HG02623 (cell line): ENCODE data around the gene RIMBP2.

Experiments used
- ATAC-seq: cut with Tn5 transposase; IDR thresholded peaks from one replicate; pipeline ENCODE4 v1.9.1; 2021; ENCODE audit warnings: moderate library complexity; ENCODE audit not compliant: unreplicated experiment

The RIMBP2 gene

DNA sequence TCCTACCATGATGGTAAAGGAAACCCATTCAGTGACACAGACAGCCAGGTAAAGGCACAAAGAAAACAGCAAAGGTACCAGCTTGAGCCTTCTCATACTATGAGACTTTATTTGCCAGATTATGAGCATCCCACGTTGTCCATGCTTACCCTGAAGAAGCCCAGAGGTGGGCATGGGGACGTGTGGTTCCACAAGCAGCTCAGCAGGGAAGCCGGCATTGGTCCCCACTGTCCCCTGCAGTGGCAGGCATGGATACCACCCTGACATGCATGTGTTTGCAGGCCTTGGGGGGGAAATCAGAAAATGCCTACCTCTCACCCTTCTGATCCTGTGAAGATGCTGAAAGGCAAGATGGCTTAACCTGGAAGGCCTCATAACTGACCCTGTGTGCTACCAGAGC is 195.3 kb downstream of the RIMBP2 start:
- ATAC-seq, result no peak

DNA sequence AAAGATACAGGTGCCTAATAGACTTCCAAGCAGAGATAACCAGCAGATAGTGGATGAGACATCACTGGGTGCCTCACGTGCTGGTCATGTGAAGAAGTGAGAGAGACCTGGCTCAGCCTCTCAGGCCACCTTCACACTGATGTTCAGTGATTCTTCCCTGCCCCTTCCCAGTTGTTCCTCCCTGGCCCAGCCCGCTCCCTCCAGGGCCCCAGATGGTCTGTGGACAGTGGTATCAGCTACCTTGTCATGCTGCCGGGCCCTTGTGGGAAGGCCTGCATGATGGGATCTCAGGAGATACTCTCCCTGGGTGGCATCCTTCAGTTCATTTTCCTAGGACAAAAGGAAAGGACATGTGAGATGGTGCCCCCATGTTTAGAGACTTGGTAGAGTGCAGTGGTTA is 198.5 kb downstream of the RIMBP2 start:
- no peak for ATAC-seq

DNA sequence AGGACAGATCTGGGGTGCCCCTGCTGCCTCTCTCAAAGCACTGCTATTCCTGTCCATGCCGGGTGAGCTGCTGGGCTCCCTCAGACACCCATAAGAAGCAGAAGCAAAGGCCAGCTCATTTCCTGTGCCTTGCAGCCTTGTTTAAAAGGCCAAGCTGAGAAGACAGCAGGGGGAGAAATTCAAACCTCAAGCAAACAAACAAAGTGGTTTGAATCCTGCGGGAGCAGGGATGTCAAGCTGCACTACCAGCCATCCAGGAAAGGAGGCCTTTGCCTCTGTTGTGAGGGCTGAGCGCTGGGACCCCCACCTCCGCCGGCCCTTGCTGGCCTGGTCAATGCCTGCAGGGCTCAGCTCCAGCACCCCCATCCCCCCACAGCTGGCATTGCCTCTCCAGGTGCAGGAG is 201.9 kb downstream of the RIMBP2 start:
- ATAC-seq, result no peak

DNA sequence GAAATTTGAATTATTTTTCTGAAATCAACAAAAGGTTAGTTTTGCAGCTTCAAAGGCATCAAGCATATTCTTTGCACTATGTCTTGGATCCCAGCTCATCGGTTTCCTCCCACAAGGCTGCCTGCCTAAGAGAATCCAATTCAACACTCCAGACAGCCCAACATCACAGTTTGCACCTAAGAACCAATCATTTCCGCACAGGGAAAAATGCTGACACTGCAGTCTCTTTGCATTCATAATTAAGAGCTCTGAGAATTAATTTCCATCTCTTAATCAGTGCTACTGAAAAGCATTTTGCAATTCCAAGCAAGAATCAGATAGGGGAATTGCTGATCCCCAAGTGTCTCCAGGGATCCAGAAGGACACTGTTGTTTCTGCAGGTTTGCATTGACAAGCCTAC is 202.5 kb downstream of the RIMBP2 start:
- no peak for ATAC-seq

DNA sequence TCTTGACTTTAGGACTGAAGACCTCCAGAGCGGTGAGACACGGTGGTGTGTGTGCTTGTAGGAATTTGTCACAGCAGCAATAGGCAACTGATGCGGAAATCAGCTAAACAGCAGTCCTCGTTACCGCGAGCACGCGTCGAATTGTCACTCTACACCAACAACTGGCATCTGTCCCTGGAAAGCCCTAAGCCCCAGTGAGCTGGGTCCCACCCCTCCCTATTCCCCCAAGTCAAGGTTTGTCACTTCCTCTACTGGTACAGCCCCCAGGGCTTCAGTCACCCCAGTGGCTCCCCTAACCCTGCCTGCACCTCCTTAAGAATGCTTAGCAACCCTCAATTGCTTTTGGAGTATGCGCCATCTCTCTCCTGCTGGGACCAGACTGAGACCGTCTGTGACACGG is 204.8 kb downstream of the RIMBP2 start:
- no peak for ATAC-seq

DNA sequence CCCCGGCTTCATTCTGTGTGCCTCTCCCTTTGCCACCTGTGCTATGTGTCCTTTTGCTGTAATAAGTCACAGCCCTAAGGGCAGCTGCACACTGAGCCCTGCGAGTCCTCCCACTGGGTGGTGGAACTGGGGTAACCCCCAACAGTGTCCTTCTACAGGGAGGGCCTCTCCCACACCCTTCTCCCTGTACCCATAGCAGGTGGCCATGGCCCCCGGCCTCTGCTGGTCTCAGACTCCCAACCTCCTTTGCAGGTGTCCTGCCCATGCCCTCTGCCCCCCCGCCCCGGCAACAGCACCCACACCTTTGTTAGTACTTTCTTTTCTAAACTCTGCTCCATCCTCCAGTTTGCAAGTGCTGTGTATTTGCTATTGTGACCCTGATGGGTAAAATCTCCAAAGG is 206.6 kb downstream of the RIMBP2 start:
- no peak for ATAC-seq

DNA sequence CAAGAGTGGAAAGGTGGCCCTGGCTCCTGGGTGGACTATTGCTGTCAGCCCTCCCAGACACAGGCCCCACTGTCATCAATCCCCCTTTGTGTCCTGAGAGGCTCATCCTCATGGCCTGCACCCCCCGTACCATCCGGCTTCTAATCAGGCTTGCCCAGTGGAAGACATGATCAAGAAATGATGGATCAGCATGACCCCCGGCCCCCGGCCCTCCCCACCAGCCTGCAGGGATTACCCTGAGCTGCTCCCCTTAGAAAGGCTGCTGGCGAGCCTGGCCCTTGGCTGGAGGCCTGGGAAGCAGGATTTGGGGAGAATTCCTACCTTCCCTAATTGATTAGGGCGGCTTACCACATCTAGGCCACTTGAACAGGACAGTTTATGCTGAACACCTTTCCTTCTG is 207.3 kb downstream of the RIMBP2 start:
- ATAC-seq, result no peak

DNA sequence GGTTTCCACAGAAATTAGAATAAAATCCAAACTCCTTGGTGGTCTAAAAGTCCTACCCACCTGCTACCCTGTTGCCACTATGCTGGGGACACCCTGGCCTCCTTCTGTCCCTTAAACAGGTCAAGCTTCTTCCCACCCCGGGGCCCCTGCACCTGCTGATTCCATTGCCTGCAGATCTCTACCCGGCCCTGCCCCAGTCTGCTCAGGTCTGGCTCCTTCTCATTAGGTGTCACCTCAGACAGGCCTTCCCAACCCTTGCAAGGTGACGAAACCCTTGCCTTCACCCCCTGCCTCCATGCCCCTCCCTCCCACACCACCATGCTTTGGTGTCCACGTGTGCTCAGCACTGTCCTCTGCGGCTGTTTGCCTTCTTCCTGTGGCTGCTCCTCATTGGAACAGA is 207.8 kb downstream of the RIMBP2 start:
- ATAC-seq, result no peak

DNA sequence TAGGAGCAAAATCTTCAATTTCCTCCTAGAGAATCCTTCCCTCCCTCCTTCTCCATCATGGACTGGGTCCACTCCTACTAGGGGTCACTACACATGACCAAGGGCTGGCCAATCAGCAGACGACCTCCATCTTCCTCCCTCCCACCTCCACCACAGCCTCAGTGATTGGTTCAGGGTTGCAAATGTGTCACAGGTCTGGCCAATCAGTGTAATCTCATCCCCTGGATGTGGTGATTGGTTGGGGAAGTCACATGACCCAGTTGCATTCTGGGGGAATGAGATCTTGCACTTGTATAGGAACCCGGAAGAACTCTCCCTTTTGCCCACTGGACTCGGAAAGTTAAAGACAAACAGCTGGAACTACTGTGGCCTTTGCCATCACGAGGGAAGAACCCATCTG is 209.3 kb downstream of the RIMBP2 start:
- ATAC-seq, result no peak

DNA sequence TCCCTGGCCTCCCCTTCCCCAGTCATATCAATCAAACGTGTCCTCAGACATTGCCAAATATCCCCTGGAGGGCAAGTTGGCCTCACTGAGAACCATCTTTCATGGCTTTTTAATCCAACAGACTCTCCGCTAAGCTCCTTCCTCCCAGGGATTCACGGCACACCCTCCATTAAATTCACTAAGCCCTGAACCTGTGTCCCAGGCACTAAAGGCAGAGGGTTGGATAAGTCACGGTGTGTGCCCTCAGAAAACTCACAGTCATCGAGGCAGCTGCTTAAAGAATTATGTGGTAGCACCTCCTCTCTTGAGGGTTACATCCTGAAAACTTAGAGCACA is 211.3 kb downstream of the RIMBP2 start:
- ATAC-seq, result no peak

DNA sequence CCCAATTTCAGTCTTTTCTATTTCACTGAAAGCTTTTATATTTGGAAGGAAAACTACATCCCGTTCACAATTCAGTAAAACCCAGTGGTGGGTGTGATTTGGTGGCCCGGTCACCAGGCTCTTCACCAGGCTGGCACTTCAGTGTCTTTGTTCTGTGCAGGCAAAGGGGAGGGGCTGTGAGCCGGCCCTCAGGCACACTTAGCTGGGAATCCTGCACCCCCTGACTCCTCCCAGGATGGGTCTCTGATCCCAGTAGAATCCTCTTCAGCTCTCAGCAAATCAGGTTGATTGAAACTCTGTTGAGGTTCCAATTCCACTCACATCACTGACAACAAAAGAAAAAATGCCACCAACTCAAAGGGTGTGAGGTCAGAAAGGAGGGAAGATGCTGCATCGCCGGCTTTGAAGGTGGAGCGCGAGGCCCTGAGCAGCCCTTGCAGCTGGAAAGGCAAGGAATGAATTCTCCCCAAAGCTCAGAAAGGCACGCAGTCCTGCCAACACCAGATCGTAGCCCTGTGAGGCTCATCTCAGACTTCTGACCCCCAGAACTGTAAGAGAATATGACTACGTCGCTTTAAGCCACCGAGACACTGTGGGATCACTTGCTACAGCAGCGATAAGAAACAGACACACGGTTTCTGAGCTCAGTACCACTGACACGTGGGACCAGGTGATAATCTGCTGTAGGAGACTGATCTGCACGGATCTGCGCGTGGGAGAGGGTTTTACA is 211.8 kb downstream of the RIMBP2 start:
- no peak for ATAC-seq

DNA sequence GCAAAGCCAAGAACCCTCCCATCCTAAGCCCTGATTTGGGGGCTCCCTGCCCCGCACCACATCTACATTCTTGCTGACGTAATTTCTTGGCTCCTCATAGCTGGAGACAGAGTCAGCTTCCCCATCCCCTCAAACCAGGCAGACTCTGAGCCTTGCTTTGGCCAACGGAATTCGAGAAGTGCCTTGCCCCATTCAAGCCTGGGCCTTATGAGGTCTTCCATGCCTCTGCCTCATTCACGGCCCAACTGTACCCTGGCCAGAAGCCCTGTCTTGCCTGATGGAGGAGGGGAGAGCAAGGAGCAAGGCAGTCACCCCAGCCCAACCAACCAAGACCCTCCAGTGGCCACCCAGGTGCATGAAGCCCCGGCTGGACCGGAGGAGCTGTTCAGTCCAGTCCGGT is 214.3 kb downstream of the RIMBP2 start:
- ATAC-seq, result no peak

DNA sequence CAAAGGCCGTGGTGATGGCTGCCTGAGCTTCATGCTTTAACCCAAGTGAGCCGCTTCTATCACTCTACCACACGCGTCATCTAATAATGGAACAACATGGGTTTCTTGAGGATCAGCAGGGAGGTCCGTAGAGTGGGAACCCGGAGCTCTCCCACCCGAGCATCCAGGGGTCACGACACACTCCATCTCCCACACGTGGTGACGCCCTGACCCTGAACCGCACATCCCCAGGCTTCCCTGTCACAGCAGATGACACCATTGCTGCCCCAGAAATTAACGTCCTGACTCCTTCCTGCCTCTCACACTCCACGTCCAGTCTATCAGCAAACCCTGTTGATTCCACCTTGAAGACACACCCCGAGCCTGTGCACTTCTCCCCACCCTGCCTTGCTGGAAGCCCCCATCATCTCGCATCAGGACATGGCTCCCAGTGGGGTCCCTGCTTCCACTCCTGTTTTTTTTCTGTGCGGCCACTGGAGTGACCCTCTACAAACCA is 215.2 kb downstream of the RIMBP2 start:
- ATAC-seq, result no peak

DNA sequence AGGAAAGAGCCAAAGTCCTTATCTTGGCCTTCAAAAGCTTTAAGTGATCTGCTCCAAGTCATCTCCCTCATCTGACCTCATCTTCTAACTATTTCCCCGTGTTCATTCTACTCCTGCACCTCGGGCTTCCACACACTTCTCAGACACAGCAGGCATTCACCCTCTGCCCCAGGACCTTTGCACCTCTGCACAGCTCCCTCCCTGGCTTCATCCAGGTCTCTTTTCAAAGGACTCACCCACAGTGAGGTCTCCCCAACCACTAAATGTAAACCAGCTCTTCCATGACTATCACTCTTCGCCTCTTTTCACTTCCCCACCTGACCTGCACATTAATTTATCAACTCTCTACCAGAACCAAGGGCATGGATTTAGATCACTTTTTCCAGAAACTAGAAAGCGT is 216.6 kb downstream of the RIMBP2 start:
- no peak for ATAC-seq

DNA sequence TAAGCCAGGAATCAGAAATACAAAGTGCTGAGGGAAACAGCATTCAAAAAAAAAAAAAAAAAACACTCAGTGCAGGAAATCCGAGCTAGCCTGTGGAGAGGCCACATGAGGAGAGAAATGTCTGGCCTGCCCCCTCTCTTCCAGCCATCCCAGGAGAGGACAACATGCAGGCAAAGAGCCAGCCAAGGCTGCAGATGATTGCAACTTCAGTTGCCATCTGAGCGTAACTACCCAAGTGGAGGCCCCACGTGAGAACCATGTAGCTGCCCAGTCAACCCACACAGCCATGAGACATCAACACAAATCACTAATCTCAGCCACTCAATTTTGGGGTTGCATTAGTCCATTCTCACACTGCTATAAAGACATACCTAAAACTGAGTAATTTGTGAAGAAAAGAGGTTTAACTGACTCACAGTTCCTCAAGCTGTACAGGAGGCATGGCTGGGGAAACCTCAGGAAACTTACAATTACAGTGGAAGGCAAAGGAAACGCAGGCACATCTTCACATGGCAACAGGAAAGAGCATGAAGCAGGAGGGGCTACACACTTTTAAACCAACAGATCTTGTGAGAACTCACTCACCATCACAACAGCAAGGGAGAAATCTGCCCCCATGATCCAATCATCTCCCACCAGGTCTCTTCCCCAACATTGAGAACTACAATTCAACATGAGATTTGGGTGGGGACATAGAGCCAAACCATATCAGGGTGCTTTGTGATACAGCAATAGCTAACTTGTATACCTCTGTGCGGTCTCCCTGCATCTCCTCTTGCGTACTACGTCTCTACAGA is 217.3 kb downstream of the RIMBP2 start:
- no peak for ATAC-seq

DNA sequence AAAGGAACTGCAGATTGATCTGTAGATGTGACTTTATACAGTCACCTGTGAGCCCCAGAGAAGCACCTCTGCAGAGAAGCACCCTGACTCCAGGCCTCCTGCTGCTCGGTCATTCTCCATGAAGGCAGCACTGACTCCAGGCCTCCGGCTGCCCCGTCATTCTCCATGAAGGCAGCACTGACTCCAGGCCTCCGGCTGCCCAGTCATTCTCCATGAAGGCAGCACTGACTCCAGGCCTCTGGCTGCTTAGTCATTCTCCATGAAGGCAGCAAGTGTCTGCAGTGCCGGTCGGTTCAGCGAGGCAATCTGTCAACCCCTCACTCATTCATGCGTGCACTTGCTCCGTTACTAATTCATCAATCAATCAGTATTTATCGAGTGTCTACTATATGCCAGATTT is 218.1 kb downstream of the RIMBP2 start:
- no peak for ATAC-seq

DNA sequence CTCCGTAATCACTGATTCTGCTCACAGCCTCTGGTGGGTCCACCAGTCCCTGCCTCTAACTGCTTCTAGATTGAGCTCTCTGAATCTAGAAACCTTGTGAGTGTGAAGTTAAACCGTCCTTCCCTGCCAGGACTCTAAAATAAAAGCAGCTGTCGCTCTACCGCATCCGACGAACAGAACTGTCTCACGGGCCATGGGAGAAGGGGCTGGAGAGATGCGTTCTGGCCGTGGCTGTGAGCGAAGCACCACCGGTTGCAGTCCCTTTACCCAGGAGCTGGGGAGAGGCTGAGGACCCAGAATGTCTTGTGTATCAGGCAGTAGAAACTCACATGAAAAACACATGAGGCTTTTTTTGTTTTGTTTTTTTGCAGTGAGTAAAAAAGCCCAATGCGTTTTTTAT is 218.8 kb downstream of the RIMBP2 start:
- no peak for ATAC-seq

DNA sequence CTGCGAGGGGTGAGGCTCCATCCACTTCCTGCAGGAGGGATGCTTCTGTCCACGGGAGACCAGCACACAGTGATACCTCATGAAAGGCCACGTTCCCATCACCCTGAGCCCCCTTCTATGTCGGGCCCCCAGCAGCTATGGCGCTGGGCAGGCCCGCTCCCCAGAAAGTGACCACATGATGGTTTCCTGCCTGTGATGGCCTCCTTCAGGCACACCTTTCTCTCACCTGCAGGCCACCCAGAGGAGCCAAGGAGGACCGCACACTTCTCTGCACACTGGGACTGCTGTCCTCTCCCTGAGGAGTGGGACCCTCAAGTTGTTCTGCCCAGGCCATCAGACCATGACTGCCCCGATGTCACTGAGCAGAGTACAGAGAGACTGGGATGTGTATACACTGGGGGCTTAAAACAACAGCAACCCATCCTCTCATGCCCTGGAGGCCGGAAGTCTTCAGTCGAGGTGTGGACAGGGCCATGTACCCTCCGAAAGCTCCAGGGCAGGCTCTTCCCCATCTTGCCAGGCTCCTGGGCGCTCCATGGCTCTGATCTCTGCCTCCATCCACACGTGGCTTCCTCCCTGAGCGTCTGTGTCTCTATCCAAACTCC is 219.5 kb downstream of the RIMBP2 start:
- no peak for ATAC-seq

DNA sequence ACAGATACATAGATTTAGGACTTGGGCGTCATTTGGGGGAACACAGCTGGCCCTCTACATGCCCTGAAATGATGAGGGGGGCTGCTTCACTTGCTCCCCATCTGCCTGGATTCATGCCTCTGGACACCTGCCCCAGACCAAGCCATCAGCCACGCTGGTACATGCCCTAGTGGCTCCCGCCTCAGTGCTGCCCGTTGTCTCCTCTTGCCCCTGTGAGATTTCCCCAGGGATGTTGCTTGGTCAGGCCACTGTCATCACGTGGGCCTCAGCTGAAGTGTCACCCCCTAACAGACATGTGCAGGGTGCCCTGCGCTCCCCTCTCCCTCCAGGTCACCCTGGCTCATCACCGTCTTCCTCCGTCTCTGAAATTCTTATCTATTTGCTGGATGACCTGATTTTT is 220.9 kb downstream of the RIMBP2 start:
- no peak for ATAC-seq

DNA sequence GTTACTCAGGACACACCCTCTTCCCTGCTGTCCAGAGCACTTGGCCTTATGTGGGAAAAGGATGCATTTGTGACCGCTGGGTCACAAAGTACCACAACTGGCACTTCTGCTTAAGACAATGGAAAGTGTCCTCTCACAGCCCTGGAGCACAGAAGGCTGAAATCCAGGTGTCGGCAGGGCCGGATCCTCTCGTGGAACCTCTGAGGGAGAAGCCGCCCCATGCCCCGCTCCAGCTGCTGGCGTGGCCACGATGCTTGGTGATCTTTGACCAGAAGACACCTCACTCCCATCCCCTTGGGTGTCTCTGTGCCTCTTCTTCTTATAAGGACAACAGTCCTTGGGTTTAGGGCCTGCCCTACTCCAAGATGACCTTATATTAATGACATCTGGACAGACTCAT is 221.4 kb downstream of the RIMBP2 start:
- ATAC-seq, result no peak

DNA sequence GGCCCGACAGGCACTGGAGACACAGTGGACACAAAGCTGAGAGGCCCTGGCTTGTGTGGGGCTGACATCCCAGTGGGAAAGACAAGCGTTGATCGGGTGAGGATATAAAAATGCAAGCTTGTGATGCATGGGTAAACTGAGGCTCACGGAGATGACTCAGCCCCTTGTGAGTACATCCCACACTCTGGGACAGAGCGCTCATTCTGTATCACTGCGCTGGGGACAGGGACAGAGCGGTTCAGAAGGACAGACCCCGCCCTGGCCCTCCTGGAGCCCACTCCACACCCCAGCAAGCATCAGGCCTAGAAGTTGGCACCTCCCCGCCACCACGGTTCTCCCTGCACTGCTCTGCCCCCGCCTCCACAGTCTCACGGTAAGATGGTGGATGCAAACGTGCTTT is 222.1 kb downstream of the RIMBP2 start:
- ATAC-seq, result no peak
